ENCODE measurements around the gene EDC4. TPM values are rescaled to one million over a fixed set of nuclear protein-coding genes. Genes with fewer than 3 reads are reported as not detected.

EDC4 gene
- total RNA-seq, 1 experiment from 2014 or later: 99.9 TPM

DNA sequence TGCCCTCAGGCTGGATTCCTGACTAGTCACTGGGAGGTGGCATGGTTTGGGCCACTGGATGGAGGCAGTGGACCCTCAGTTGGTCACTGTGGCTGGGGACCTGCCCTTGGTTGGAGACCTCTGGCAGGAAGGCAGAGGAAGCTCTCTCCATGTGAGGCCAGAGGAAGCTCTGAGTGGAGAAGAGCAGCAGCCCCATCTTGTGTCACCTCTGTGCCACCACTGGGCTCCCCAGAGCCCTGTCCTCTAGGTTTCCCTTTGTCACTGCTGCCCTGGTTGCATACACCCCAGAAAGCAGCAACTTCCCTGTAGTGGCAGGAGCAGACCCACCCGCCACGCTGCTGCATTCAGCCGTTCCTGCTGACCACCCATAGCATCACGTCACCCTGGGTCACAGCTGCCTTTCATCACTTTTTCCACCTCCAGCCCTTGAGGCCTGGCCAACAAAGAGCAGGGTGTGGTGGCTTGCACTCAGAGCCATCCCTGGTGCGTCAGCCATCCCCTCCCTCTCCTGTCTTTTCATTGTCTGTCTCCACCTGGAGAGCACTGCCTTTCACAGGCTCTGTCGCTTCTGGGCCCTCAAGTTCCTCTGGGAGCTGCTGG, 46.9 kb downstream of the EDC4 start:
- CTCF ChIA-PET: interaction anchor here (0.6 to 0.7 kb wide), 2 partner anchors 9 to 79 kb away, joined by 3 to 4 read pairs; no protein-coding TSS in a partner anchor

DNA sequence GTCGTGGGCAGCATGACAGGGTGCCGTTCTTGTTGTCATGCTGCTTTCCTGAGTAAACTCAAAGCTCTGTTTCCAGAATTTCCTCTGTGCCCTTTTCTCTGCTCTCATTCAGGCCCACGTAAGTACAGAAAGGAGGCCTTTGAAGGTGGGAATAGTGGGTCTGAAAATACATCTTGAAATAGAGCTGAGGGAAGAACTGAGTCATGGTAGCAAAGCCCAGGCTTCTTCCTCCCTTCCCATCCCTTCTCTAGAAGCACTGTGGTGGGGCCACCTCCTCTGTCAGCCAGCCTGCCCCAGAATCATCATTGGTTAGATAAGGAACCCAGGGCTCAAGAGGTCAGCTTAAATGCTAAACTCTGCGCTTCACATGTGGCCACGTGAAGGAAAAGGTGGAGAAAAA, 49.4 kb downstream of the EDC4 start:
- no peak for DNase-seq (ENCODE audit: low spot score)
- ChIA-PET CTCF (interaction anchor here (1.0 kb wide), 1 partner anchor 401 kb away, joined by 3 read pairs; no protein-coding TSS in a partner anchor), POLR2A (ENCODE audit: low non-redundant PET) (no interaction called here)
- H3K27ac ChIP-seq (ENCODE audit: low read depth, low read length, poor library complexity, severe bottlenecking): peak overlapping the region; percentile 2
- H3K9me3 ChIP-seq (ENCODE audit: low read depth, low read length, poor library complexity, severe bottlenecking): no peaks in the 10 kb centered on the region
- no peaks in the 10 kb centered on the region for H3K36me3 ChIP-seq (ENCODE audit: insufficient read depth, low read length, poor library complexity, severe bottlenecking)
- no TSS peak for BruUV-seq (replicated peaks)
- no peaks in the 10 kb centered on the region for H3K27me3 ChIP-seq (replicated peaks; ENCODE audit: insufficient read depth, low read depth, low read length, poor library complexity)
- H3K4me1 ChIP-seq (ENCODE audit: insufficient read depth, low read length, poor library complexity, severe bottlenecking): peaks cover 21% of the 10 kb centered on the region
- intact Hi-C loops (cut with micrococcal nuclease; ENCODE audit: unreplicated experiment): no loop called here
- H3K4me3 ChIP-seq (ENCODE audit: low read depth, low read length, poor library complexity, severe bottlenecking): no peak overlapping the region
- TF ChIP-seq, protein P1, sequence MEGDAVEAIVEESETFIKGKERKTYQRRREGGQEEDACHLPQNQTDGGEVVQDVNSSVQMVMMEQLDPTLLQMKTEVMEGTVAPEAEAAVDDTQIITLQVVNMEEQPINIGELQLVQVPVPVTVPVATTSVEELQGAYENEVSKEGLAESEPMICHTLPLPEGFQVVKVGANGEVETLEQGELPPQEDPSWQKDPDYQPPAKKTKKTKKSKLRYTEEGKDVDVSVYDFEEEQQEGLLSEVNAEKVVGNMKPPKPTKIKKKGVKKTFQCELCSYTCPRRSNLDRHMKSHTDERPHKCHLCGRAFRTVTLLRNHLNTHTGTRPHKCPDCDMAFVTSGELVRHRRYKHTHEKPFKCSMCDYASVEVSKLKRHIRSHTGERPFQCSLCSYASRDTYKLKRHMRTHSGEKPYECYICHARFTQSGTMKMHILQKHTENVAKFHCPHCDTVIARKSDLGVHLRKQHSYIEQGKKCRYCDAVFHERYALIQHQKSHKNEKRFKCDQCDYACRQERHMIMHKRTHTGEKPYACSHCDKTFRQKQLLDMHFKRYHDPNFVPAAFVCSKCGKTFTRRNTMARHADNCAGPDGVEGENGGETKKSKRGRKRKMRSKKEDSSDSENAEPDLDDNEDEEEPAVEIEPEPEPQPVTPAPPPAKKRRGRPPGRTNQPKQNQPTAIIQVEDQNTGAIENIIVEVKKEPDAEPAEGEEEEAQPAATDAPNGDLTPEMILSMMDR (conservative IDR thresholded peaks at IDR 0.05; ENCODE audit: low read depth, low read length): no peak
- TF ChIP-seq EZH2 (IDR thresholded peaks at IDR 0.05; ENCODE audit: borderline replicate concordance, low read depth, low read length, poor library complexity, severe bottlenecking): no peak

More for the DNA sequence above, 46.9 kb downstream of the EDC4 start:
- Histone ChIP-seq H3K27ac (ENCODE audit: low read depth, low read length, poor library complexity, severe bottlenecking) (no peak overlapping the region), H3K4me3 (ENCODE audit: low read depth, low read length, poor library complexity, severe bottlenecking) (no peak overlapping the region), H3K27me3 (replicated peaks; ENCODE audit: insufficient read depth, low read depth, low read length, poor library complexity) (no peaks in the 10 kb centered on the region), H3K36me3 (ENCODE audit: insufficient read depth, low read length, poor library complexity, severe bottlenecking) (no peaks in the 10 kb centered on the region), H3K9me3 (ENCODE audit: low read depth, low read length, poor library complexity, severe bottlenecking) (no peaks in the 10 kb centered on the region), H3K4me1 (ENCODE audit: insufficient read depth, low read length, poor library complexity, severe bottlenecking) (no peaks in the 10 kb centered on the region)
- DNase-seq (ENCODE audit: low spot score): no peak
- TF ChIP-seq EZH2 (IDR thresholded peaks at IDR 0.05; ENCODE audit: borderline replicate concordance, low read depth, low read length, poor library complexity, severe bottlenecking): no peak
- TF ChIP-seq, protein P1 (conservative IDR thresholded peaks at IDR 0.05; ENCODE audit: low read depth, low read length): no peak
- intact Hi-C loops (cut with micrococcal nuclease; ENCODE audit: unreplicated experiment): no loop called here
- BruUV-seq (replicated peaks): no TSS peak
- POLR2A ChIA-PET (ENCODE audit: low non-redundant PET): no interaction called here

DNA sequence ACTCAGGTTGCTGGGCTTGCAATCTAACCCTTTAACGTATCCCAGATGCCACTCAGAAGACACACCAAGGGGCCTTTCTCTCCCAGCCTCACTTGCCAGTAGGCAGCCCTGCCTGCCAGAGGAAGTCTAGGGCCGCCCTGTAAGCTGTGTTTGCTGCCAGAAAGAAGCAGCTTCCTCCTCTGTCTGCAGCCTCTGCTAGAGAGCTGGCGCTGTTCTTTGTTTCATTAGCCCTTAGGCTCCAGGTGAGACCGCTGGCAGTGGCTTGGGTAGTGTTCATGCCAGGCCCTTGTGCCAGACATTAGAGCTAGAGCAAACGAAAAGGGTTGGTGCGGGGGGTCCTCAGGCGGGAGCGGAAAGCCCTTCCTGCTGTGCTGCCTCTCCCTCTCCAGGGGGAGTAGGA, 49.9 kb downstream of the EDC4 start:
- DNase-seq (ENCODE audit: low spot score): no peak
- intact Hi-C loops (cut with micrococcal nuclease; ENCODE audit: unreplicated experiment): no loop called here

More for the DNA sequence above, 49.9 kb downstream of the EDC4 start:
- CTCF ChIA-PET: interaction anchor here (1.0 kb wide), 1 partner anchor 402 kb away, joined by 3 read pairs; no protein-coding TSS in a partner anchor
- POLR2A ChIA-PET (ENCODE audit: low non-redundant PET): no interaction called here
- Histone ChIP-seq H3K27me3 (replicated peaks; ENCODE audit: insufficient read depth, low read depth, low read length, poor library complexity) (no peaks in the 10 kb centered on the region), H3K4me1 (ENCODE audit: insufficient read depth, low read length, poor library complexity, severe bottlenecking) (peaks cover 22% of the 10 kb centered on the region), H3K9me3 (ENCODE audit: low read depth, low read length, poor library complexity, severe bottlenecking) (no peaks in the 10 kb centered on the region), H3K36me3 (ENCODE audit: insufficient read depth, low read length, poor library complexity, severe bottlenecking) (peaks cover 1% of the 10 kb centered on the region), H3K4me3 (ENCODE audit: low read depth, low read length, poor library complexity, severe bottlenecking) (no peak overlapping the region), H3K27ac (ENCODE audit: low read depth, low read length, poor library complexity, severe bottlenecking) (peak overlapping the region; percentile 2)
- TF ChIP-seq, protein P1 (conservative IDR thresholded peaks at IDR 0.05; ENCODE audit: low read depth, low read length): no peak
- no peak for TF ChIP-seq EZH2 (IDR thresholded peaks at IDR 0.05; ENCODE audit: borderline replicate concordance, low read depth, low read length, poor library complexity, severe bottlenecking)
- no TSS peak for BruUV-seq (replicated peaks)

All from A673 (cell line).